ENCODE data around the gene CLDN9.

Gene CLDN9

DNA sequence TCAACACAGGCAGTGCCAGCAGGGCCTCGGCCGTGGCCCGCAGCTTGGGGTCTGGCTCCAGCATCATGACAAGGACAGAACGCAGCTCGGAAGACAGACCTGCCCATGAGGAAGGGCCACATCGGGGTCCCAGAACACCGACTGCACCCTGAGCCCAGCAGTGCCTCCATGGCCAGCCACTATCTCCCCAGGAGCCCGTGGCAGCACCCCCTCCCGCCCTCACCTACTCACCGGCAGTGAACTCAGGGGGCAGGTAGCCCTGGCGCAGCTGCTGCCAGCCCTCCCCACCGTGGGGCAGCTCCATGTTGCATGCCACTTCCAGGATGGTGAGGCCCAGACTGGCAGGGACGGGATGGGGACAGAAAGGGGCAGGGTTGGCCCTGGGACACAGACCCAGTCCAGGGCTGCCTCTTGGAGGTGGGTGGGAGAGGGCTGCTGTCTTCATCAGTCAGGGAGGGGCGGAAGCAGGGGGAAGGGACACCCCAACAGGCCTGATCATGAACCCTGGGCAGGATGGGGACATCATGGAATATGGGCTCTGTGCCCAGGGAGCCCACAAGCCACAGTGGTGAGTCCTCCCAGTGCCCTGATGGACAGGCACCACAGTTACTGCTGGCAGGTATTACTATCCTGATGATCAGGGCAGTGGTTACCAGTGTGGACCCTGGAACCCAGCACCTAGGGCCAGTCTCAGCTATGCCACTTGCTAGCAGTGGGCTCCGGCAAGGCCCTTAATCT is 38.2 kb upstream of the CLDN9 start:
- DNase-seq (ENCODE audit: low spot score), result no peak

DNA sequence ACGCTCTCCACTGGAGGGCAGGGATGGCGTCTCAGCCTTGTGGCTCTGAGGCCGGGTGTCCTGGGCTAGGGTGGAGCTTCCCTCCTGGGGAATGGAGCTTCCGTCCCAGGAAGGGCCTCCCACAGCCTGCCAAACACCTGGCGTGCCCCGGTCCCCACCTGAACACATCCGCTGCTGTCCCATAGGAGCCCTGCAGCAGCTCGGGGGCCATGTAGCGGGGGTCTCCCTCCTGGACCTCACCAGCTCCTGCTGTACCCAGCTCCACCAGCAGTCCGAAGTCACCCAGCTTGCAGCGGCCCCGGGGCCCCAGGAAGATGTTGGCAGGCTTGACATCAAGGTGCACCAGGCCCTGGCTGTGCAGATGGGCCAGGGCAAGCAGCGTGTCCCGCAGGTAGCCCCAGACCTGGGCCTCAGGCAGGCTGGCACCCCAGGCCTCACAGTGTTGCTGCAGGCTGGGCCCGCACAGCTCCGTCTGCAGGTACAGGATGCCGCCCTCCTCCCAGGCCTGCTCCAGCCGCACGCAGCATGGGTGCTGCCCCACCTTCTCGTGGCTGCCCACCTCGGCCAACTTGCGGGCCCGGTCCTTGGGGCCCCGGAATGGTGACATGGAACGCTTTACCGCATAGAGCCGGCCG is 37.4 kb upstream of the CLDN9 start:
- DNase-seq (ENCODE audit: low spot score), result no peak

DNA sequence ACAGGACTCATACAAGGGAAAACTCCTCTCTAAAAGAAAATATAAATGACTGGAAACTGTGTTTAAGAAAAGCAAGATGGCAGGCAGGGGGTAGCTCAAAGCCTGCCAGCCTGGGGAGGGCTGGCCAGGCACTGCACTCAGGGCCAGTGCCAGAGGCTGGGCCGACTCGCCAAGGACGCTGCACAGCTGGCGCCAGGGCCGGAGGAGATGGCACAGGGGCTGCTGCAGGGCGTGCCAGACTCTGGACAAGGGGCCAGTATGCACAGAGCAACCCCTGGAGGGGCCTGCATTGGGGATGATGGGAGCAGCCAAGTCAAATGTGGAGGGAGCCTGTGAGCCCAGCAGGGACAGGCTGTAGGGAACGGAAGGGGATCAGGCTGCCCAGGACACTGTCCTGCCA is 36.5 kb upstream of the CLDN9 start:
- no peak for DNase-seq (ENCODE audit: low spot score)

DNA sequence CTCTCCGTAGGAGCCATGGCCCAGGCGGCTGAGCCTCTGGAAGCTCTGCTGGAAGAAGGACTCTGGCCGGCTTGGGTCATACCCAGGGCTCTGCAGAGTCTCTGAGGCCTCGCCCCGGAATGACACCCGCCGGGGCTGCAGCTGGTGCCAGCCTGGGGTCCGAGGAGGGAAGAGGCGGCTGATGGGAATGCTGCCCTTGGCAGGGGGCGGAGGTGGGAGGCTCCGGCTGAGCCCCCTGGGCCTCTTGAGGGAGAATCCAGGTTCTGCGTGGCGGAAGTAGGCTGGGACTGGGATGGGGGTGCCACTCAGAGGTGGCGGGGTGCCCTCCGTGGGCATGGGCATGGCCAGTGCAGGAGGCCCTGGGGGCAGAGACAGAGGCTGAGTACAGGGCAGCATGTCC is 36.0 kb upstream of the CLDN9 start:
- no peak for DNase-seq (ENCODE audit: low spot score)

GRCh38 chr16:2977440-2977839 is 35.3 kb upstream of the CLDN9 start:
- no peak for DNase-seq (ENCODE audit: low spot score)

GRCh38 chr16:2979669-2980226 is 33.0 kb upstream of the CLDN9 start:
- peak; percentile 76 for DNase-seq (ENCODE audit: low spot score)

DNA sequence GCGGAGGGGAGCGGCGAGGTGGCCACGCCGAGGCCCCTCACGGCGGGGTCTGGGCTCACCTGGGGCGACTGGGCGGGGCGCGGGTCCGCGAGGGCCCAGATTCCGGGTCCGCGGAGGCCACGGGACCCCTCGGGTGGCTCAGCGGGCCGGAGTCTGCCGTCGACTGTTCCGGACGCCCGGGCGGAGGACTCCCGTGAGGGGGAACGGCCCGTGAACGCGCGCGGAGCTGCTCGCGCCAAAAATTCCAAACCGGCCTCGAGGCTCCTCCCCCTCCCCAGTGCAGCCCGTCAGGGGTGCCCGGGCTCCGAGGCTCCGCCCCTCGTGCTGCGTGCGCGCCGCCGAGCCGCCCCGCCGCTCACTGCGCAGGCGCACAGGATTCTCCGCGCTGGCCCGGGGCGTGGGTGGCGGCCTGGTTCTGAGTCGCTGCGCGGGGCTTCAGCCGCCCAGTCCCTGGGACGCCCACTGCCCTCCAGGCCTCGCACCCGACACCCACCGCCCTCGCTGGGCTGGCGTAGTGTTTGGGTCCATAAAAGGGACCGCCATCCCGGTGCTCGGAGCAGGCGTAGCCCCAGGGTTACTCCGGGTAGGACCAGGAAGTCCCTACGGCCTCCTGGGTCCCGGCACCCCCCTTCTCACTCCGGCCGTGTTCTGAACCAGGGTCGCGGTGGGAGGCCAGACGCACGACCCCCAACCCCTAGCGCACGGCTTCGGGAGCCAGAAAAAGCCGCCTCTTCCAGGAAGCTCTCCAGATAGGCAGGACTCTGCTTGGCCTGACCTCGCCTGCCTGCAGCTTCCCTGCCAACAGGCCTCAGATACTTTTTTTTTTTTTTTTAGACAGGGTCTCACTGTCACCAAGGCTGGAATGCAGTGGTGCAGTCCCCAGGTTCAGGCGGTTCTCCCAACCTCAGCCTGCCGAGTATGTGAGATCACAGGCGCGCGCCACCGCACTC is 32.2 kb upstream of the CLDN9 start, which contains the start of gene PKMYT1:
Gene PKMYT1, minus strand, starts transcription at position 220 of the 950 bp plus-strand sequence. CDS start 789 bp downstream, outside the sequence.
- DNase-seq (ENCODE audit: low spot score), result peak; percentile 95

DNA sequence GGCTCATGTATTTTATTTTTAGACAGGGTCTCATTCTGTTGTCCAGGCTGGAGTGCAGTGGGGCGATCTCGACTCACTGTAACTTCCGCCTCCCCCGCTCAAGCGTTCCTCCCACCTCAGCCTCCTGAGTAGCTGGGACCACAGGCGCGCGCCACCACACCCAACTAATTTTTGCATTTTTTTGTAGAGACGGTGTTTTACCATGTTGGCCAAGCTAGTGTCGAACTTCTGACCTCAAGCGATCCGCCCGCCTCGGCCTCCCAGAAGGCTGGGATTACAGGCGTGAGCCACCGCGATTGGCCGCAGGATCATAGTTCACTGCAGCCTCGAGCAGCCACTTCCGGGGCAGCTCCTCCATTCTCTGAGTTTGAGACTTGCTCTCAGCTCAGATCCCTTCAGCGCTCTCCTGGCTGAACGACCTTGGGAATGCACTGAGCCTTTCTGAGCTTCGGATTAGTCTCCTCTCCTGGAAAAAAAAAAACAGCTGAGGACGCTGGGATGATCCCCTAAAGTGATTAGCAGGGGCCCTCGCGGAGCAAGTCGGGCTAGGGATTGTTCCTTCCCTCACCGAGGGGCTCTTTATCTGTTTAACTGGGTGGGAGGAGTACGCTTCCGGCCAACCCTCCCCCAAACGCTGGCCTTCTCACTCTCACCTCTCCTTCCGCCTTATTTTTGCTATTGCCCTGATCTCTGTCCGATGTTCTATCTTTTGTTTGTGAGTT is 31.4 kb upstream of the CLDN9 start:
- DNase-seq (ENCODE audit: low spot score), result peak; percentile 80

DNA sequence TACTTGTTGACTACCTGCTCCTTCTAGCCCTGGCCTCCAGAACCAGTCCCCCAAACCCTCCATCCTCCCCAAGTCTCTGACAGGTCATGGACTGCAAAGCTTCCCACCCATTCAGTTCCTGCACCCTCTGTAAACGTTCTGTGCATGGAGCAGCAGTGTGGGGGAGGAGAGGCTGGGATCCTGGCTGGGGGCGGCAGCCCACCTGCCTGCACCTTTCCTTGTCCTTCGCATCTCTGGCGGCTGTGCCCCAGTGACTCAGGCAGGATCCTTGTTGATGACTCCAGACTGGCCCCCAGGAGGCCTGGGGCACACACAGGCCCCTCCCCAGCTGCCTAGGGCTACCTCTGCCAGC is 30.8 kb upstream of the CLDN9 start:
- DNase-seq (ENCODE audit: low spot score), result no peak

DNA sequence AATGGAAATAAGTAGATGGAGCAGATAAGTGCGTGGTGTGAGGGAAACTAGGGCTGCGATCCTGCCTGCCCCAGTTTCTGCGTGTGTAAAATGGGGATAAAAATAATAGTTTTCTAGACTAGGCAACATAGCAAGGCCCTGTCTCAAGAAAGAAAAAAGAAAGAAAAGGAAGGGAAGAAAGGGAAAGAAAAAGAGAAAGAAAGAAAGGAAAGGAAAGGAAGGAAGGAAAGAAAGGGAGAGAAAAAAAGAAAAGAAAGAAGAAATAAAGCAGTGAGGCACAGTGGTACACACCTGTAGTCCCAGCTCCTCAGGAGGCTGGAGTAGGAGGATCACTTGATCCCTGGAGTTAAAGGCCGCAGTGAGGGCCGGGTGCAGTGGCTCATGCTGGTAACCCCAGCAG is 30.3 kb upstream of the CLDN9 start:
- no peak for DNase-seq (ENCODE audit: low spot score)

DNA sequence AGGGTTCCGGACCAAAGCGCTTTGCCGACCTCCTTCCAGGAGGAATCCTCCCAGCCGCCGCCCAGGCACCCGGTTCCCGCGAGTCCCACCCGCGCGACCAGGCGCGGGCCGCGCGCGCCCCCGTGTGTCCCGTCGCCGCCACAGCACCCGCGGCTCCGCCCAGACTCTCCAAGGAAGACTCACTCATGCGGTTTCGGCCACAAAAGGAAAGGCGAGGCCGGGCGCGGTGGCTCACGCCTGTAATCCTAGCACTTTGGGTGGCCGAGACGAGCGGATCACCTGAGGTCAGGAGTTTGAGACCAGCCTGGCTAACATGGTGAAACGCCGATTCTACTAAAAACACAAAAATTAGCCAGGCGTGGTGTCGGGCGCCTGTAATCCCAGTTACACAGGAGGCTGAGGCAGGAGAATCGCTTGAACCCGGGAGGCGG is 29.0 kb upstream of the CLDN9 start:
- peak; percentile 94 for DNase-seq (ENCODE audit: low spot score)

DNA sequence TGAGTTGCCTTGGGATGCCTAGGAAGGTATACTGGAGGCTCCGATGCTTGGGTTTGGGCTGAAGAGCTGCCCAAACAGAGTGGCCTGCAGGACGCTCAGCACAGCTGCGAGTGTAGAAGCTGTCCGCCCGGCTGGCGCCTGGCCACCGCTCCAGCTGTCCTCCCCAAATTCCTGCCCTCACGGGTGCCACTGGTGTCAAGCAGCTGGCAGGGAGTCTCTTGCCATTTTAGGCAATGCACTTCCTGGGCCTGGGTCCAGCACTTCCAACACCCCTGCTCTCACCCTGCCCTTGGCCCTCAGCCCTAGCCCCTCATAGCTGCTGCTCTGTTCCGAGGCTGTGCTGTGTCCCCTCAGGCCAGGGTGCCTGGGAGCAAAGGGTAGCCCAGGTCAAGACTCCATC is 27.3 kb upstream of the CLDN9 start:
- no peak for DNase-seq (ENCODE audit: low spot score)

DNA sequence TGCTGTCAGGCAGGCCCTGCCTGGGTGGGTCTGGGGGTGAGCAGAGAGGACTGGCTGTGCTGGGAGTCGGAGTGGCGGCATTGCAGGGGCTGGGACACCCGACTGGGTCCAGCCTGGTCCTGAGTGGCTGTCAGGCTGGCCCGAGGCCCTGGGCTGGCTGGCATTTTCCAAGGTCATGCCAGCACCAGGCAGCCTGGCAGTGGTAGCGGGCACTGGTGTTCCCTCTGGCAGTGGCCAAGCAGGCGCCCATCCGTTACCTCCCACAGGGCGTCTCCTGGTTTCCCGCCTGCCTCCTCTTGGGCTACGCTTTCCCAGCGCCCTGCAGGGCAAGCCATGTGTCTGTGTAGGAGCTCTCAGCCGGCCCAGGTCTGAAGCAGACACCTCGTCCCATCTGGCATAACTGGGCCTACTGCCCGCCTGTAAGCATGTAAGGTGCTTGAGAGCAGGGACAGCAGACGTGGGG is 26.8 kb upstream of the CLDN9 start:
- no peak for DNase-seq (ENCODE audit: low spot score)

DNA sequence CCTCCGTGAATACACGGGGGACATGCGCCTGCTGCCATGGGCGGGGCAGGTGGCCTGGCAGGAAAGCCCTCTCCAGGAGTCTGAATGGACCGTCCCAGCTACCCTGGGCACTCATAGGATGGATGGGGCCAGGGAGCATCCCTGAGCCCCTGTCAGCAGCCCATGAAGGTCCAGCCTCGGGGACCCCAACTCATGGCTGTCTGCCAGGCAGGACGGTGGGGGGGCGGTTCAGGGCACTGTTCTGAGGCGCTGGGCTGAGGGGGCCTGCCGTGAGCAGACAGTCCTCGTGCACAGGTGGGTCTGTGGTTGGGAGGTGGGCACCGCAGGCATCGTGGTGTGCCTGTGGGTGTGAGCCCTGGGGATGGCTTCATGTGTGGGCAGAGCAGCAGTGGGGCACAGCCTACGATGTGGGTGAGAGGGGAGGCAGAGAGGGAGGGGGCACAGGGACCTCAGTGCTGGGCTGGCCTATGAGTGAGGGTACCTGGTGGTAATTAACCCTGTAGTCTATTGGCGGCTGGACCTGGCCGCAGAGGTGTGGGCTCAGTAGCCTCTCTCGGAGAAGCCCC is 26.0 kb upstream of the CLDN9 start:
- no peak for DNase-seq (ENCODE audit: low spot score)

- DNase-seq (ENCODE audit: low spot score), result no peak
Measured at GRCh38 chr16:2987286-2987685, 25.4 kb upstream of the CLDN9 start.

- DNase-seq (ENCODE audit: low spot score), result no peak
Measured at GRCh38 chr16:2987833-2988232, 24.9 kb upstream of the CLDN9 start.

GRCh38 chr16:2988590-2989099 is 24.1 kb upstream of the CLDN9 start:
- DNase-seq (ENCODE audit: low spot score), result no peak

DNA sequence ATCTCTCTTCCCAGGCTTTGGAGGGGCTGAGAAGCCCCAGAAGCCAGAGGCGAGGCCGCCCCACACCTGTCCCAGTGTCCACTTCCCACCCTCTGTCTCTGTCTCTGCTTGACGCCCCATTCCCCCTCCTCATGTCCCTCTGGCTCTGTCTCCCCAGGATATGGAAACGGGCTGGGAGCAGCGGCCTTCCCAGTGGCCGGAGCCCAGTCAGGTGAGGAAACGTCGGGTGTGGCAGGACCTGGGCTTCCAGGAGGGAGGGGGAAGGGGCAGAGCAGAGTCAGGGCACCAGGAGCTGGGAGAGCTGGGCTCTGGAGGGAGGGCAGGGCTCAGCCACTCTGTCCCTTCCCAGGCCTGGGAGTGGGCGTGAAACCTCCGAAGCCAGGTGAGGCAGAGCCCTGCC is 21.8 kb upstream of the CLDN9 start:
- DNase-seq (ENCODE audit: low spot score), result no peak

DNA sequence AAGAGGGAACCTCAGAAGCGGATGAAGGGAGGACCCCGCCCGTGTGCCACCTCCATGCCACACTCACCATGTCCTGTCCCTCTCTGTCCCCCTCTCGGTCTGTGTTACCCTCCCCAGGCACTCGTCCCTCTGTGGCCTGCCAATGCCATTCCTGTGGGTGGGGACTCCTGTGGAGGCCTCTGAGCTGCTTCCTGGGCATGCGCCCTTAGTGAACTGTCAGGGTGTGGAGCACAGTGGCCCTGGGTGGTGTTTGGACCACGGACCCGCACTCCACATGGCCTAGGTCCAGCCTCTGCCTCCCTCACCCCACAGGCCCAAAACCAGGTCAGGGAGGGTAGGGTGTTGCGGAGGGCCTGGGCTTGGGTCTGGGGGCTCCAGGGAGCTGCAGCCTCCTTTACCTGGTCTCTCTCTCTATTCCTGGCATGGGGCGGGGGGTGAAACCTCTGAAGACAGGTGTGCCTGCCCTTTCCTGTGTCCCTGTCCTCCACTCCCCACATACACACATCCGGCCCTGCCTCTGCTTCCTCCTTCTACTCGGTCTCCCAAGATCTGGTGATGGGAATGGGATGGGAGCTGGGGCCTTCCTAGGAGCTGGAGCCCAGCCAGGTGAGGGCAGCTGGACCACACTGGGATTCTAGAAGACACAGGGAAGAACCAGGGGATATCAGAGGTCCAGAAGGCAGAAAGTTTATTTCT is 21.0 kb upstream of the CLDN9 start:
- no peak for DNase-seq (ENCODE audit: low spot score)

DNA sequence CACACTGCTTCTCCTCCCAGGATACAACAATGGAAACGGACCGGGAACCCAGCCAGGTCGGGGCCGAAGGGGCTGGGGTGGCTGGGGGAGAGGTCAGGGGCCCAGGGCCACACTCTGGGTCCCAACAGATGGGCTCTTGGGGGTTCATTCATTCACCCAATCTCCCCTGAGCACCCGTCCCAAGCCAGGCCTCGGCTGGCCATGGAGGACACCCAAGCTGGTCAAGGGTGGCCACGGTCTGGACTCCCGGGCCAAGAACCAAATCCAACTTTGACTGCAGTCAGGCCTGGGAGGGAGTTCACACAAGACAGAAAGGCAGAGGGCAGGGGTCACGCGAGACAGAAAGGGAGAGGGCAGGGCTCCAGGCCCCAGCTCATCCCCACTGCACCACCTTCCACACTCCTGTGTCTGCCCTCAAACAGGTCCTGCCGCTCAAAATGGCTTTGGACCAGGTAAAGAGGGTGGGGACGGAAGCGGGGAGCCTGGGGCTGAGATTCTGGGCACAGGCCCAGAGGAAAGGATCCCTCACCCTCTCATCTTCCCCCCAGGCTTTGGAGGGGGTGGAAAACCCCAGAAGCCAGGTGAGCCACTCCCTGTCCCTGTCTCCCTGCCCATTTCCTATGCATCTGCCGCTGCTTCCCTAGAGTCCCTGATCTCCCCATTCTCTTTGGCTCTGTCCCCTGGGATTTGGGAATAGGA is 20.2 kb upstream of the CLDN9 start:
- no peak for DNase-seq (ENCODE audit: low spot score)

Measured in ecto neural progenitor cell (in vitro differentiated cells).